ENCODE results near the gene BANP. TPM values are rescaled to one million over a fixed set of nuclear protein-coding genes. Genes with fewer than 3 reads are reported as not detected.
"Not testable (repeated sequence)": the region's sequence is repeated elsewhere in the genome, so short reads cannot be mapped to it uniquely, and the experiment has no call there.

BANP gene
- total and polyA plus RNA-seq, 12 donors, result 6.1 to 20.4 (median 13.5) TPM

DNA sequence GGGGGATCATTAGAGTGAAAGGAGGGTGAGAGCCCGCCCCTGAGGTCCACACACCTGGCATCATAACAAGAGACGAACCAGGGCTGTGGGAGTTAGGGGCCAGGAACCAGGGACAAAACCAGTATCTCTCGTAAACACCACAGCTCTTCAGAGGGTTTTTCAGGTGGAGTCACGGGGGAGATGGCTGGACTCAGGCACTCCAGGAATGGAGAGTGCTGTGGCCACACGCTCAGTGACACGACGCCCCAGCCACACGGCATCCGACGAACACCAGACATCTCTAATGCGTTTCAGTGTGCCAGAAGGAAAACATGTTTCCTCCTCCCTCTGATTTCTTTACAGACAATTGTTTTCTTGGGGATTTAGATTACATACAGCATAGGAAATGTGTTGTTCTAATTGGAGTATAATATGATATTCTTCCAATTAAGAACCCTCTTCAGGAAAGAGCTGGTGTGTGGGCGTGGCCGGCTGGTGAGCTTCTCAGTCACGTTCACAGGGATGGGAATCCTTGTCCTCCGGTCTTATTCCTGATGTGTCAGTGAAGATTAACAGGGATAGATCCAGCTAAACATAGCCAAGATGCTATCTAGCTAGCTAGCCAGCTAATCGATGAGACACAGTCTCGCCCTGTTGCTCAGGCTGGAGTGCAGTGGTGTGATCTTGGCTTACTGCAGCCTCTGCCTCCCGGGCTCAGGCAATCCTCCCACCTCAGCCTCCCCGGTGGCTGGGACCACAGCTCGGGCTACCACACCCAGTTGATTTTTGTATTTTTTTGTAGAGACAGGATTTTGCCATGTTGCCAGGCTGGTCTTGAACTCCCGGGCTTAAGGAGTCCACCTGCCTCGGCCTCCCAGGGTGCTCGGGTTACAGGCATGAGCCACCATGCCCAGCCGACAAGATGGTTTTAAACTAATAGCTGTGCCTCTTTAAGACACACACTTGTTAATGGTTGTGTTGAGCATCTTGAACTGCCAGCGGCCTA lies 98.6 kb downstream of the BANP start:
- DNase-seq (no peak), ATAC-seq (no peak)
- H3K27me3 ChIP-seq, result no peaks in the 10 kb centered on the region
- H3K27ac ChIP-seq, result no peak overlapping the region
- WGBS, 2 donors, result 84 to 87% methylated on average over 25 of the region's 25 CpGs
- no peak overlapping the region for H3K4me3 ChIP-seq
- intact Hi-C loops (cut with DNase I), result no loop called here
- H3K9me3 ChIP-seq, result no peaks in the 10 kb centered on the region
- TF ChIP-seq, protein P1, sequence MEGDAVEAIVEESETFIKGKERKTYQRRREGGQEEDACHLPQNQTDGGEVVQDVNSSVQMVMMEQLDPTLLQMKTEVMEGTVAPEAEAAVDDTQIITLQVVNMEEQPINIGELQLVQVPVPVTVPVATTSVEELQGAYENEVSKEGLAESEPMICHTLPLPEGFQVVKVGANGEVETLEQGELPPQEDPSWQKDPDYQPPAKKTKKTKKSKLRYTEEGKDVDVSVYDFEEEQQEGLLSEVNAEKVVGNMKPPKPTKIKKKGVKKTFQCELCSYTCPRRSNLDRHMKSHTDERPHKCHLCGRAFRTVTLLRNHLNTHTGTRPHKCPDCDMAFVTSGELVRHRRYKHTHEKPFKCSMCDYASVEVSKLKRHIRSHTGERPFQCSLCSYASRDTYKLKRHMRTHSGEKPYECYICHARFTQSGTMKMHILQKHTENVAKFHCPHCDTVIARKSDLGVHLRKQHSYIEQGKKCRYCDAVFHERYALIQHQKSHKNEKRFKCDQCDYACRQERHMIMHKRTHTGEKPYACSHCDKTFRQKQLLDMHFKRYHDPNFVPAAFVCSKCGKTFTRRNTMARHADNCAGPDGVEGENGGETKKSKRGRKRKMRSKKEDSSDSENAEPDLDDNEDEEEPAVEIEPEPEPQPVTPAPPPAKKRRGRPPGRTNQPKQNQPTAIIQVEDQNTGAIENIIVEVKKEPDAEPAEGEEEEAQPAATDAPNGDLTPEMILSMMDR (IDR thresholded peaks at IDR 0.05), result no peak
- H3K36me3 ChIP-seq, result peaks cover 0 to 67% (median 9%) of the 10 kb centered on the region in 9 donors
- H3K4me1 ChIP-seq, result peaks cover 0 to under 1% (median 0%) of the 10 kb centered on the region in 9 donors

DNA sequence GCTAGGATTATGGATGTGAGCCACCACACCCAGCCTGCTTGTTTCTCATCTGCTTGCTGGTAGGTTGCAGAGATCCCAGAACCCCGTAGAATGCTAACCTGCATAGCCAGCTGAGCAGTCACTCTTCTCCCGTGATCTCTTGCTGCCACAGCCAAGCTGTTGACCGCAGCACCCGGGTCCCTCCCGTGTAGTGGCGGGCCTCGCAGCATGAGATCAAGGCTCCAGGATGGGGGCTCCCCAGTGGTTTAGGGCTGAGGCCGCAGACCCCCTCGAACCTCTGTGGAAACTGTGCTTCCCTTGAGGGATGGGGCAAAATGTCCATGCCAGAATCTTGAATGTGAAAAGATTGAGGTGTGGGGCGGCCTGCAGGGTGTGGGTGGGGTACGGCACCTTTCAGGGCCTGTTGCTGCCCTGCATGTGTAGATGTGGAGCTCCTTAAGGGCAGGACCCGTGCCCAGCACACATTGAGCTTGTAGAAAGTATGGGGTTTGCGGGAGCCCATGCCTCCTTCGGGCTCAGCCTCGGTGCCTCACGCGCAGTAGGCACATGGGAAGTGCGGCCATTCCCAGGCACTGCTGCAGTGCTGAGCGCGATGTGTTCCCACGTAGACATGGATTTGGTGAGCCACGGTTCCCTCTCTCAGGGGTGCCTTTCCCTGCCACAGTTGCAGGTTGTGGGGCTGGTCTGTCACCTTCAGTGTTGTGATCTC lies 99.9 kb downstream of the BANP start:
- TF ChIP-seq, protein P1 (IDR thresholded peaks at IDR 0.05), result no peak
- H3K27ac ChIP-seq, result no peak overlapping the region
- H3K9me3 ChIP-seq, result no peaks in the 10 kb centered on the region
- peaks cover 0 to 67% (median 9%) of the 10 kb centered on the region in 9 donors for H3K36me3 ChIP-seq
- intact Hi-C loops (cut with DNase I), result no loop called here
- no peak overlapping the region for H3K4me3 ChIP-seq
- ATAC-seq (no peak), DNase-seq (no peak)
- 95 to 97% methylated on average over 22 of the region's 22 CpGs for WGBS, 2 donors
- no peaks in the 10 kb centered on the region for H3K4me1 ChIP-seq
- H3K27me3 ChIP-seq, result no peaks in the 10 kb centered on the region

DNA sequence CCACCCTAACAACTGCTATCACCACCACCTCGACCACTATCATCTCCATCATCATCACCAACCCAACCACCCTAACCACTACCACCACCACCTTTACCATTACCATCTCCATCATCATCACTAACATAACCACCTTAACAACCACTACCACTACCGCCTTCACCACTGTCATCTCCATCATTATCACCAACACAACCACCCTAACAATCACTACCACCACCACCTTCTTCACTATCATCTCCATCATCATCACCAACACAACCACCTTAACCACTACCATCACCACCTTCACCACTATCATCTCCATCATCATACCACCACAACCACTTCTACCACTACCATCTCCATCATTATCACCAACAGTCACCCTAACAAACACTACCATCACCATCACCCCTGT lies 101.4 kb downstream of the BANP start:
- peaks cover 0 to 69% (median 9%) of the 10 kb centered on the region in 9 donors for H3K36me3 ChIP-seq

DNA sequence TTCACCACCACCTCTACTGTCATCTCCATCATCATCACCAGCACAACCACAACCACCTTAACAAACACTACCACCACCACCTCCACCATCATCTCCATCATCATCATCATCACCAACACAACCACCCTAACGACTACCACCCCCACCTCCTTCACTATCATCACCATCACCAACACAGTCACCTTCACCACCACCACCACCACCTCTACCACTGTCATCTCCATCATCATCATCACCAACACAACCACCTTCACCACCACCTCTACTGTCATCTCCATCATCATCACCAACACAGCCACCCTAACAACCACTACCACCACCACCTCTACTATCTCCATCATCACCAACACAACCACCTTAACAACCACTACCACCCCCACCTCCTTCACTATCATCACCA lies 102.2 kb downstream of the BANP start:
- H3K4me1 ChIP-seq; H3K27ac ChIP-seq; H3K9me3 ChIP-seq; H3K4me3 ChIP-seq; DNase-seq; H3K27me3 ChIP-seq; intact Hi-C loops (cut with DNase I); ATAC-seq: not testable (repeated sequence)
- WGBS, 2 donors, result 100% methylated on average over 1 of the region's 1 CpG
- H3K36me3 ChIP-seq, result peaks cover 0 to 72% (median 13%) of the 10 kb centered on the region in 9 donors

More for the DNA sequence above, 101.4 kb downstream of the BANP start:
- TF ChIP-seq, protein P1 (IDR thresholded peaks at IDR 0.05), result no peak
- intact Hi-C loops (cut with DNase I), result no loop called here
- DNase-seq (no peak), ATAC-seq (no peak)
- WGBS, 2 donors, result 78 to 100% methylated on average over 2 of the region's 2 CpGs
- Histone ChIP-seq H3K4me1 (no peaks in the 10 kb centered on the region), H3K27me3 (no peaks in the 10 kb centered on the region), H3K9me3 (no peaks in the 10 kb centered on the region), H3K27ac (no peak overlapping the region), H3K4me3 (no peak overlapping the region)
